ENCODE results near the gene TBCB.

TBCB gene

GRCh38 chr19:36144624-36145023 lies 29.4 kb downstream of the TBCB start:
- TF ChIP-seq GABPA (IDR thresholded peaks at IDR 0.05; ENCODE audit: low read depth), result no peak
- no peak for TF ChIP-seq SPI1 (IDR thresholded peaks at IDR 0.05; ENCODE audit: borderline replicate concordance, low read depth)
- TF ChIP-seq CTCF (IDR thresholded peaks at IDR 0.05; ENCODE audit: insufficient read depth, low read length), result no peak
- no peak for TF ChIP-seq REST (IDR thresholded peaks at IDR 0.05; ENCODE audit: insufficient replicate concordance, low read depth)
- TF ChIP-seq POLR2AphosphoS5 (IDR thresholded peaks at IDR 0.05; ENCODE audit: low read depth), result no peak
- Histone ChIP-seq H3K4me3 (replicated peaks; ENCODE audit: insufficient read depth, low read length) (no peak overlapping the region), H3K27me3 (ENCODE audit: insufficient read depth, poor library complexity, severe bottlenecking) (no peaks in the 10 kb centered on the region), H3K27ac (replicated peaks) (no peak overlapping the region)
- DNase-seq (ENCODE audit: low read depth in 1 of 2, low spot score in 1 of 2), result no peak

- H3K4me3 ChIP-seq (replicated peaks; ENCODE audit: insufficient read depth, low read length), result no peak overlapping the region
- no peak overlapping the region for H3K27ac ChIP-seq (replicated peaks)
- TF ChIP-seq POLR2AphosphoS5 (IDR thresholded peaks at IDR 0.05; ENCODE audit: low read depth) (no peak), SPI1 (IDR thresholded peaks at IDR 0.05; ENCODE audit: borderline replicate concordance, low read depth) (no peak), GABPA (IDR thresholded peaks at IDR 0.05; ENCODE audit: low read depth) (no peak), REST (IDR thresholded peaks at IDR 0.05; ENCODE audit: insufficient replicate concordance, low read depth) (no peak), CTCF (IDR thresholded peaks at IDR 0.05; ENCODE audit: insufficient read depth, low read length) (no peak)
- no peaks in the 10 kb centered on the region for H3K27me3 ChIP-seq (ENCODE audit: insufficient read depth, poor library complexity, severe bottlenecking)
- DNase-seq (ENCODE audit: low read depth in 1 of 2, low spot score in 1 of 2), result no peak
Measured at GRCh38 chr19:36149673-36150406, 34.6 kb downstream of the TBCB start.

- no peak overlapping the region for H3K4me3 ChIP-seq (replicated peaks; ENCODE audit: insufficient read depth, low read length)
- no peak for TF ChIP-seq SPI1 (IDR thresholded peaks at IDR 0.05; ENCODE audit: borderline replicate concordance, low read depth)
- TF ChIP-seq CTCF (IDR thresholded peaks at IDR 0.05; ENCODE audit: insufficient read depth, low read length), result no peak
- no peak for TF ChIP-seq GABPA (IDR thresholded peaks at IDR 0.05; ENCODE audit: low read depth)
- no peak for TF ChIP-seq POLR2AphosphoS5 (IDR thresholded peaks at IDR 0.05; ENCODE audit: low read depth)
- TF ChIP-seq REST (IDR thresholded peaks at IDR 0.05; ENCODE audit: insufficient replicate concordance, low read depth), result no peak
- no peak for DNase-seq (ENCODE audit: low read depth in 1 of 2, low spot score in 1 of 2)
- H3K27me3 ChIP-seq (ENCODE audit: insufficient read depth, poor library complexity, severe bottlenecking), result no peaks in the 10 kb centered on the region
- no peak overlapping the region for H3K27ac ChIP-seq (replicated peaks)
Measured at GRCh38 chr19:36150586-36150985, 35.3 kb downstream of the TBCB start.
